DOHH2 (cell line): ENCODE data around the gene PTCRA.
"Not testable (repeated sequence)": the region's sequence is repeated elsewhere in the genome, so short reads cannot be mapped to it uniquely, and the experiment has no call there.

ENCODE experiments used
- H3F3A ChIP-seq: fragments of 200-600 bp; sonication (generic), shearing (Covaris generic); 2 replicates; pipeline ENCODE4 v1.6.0; 2016; ENCODE audit warnings: antibody characterized with exemption, mild to moderate bottlenecking; ENCODE audit not compliant: control insufficient read depth, insufficient read depth
- H3K27ac ChIP-seq: fragments of 200-600 bp; sonication (generic); 2 replicates; pipeline ENCODE4 v1.5.1; 2014; ENCODE audit warnings: low read depth, mild to moderate bottlenecking, low read length, moderate library complexity
- H3K27me3 ChIP-seq: fragments of 200-600 bp; sonication (generic); 2 replicates; pipeline ENCODE4 v1.6.1; 2014; ENCODE audit warnings: mild to moderate bottlenecking, low read length, mixed read lengths; ENCODE audit not compliant: control insufficient read depth
- H3K36me3 ChIP-seq: fragments of 200-600 bp; sonication (generic); 2 replicates; pipeline ENCODE4 v1.6.1; 2014; ENCODE audit warnings: mild to moderate bottlenecking, low read length, moderate library complexity, mixed read lengths; ENCODE audit not compliant: control insufficient read depth
- H3K4me1 ChIP-seq: fragments of 200-600 bp; sonication (generic); 2 replicates; pipeline ENCODE4 v1.6.1; 2014; ENCODE audit warnings: mild to moderate bottlenecking, low read length, mixed read lengths; ENCODE audit not compliant: control insufficient read depth
- H3K4me2 ChIP-seq: fragments of 200-600 bp; sonication (generic); 2 replicates; pipeline ENCODE4 v1.6.0; 2014; ENCODE audit warnings: mild to moderate bottlenecking, low read length, moderate library complexity
- H3K4me3 ChIP-seq: fragments of 200-600 bp; sonication (generic); 2 replicates; pipeline ENCODE4 v1.5.1; 2014; ENCODE audit warnings: mild to moderate bottlenecking, low read length, mixed read lengths
- H3K79me2 ChIP-seq: fragments of 200-600 bp; sonication (generic); 2 replicates; pipeline ENCODE4 v1.6.1; 2014; ENCODE audit warnings: mild to moderate bottlenecking, low read length, mixed read lengths; ENCODE audit not compliant: control insufficient read depth
- H3K9me2 ChIP-seq: fragments of 200-600 bp; sonication (generic); replicated peaks from 2 replicates; pipeline ENCODE4 v1.6.1; 2014; ENCODE audit warnings: mild to moderate bottlenecking, low read length, mixed read lengths; ENCODE audit not compliant: control insufficient read depth
- H3K9me3 ChIP-seq: fragments of 200-600 bp; sonication (generic); 2 replicates; pipeline ENCODE4 v1.6.1; 2014; ENCODE audit warnings: antibody characterized with exemption, low read length, mixed read lengths; ENCODE audit not compliant: control insufficient read depth, insufficient read depth
- H4K20me1 ChIP-seq: fragments of 200-600 bp; sonication (generic); 2 replicates; pipeline ENCODE4 v1.6.0; 2014; ENCODE audit warnings: low read depth, mild to moderate bottlenecking, antibody characterized with exemption, low read length, moderate library complexity; ENCODE audit not compliant: control insufficient read depth, insufficient read depth
- CTCF ChIP-seq: fragments of 200-600 bp; sonication (generic); IDR thresholded peaks from one replicate; pipeline ENCODE4 v1.5.1; 2014; ENCODE audit warnings: antibody characterized with exemption, mild to moderate bottlenecking, low read depth, low read length; ENCODE audit not compliant: poor library complexity, severe bottlenecking
- EZH2phosphoT487 ChIP-seq: fragments of 200-600 bp; sonication (generic); IDR thresholded peaks from 2 replicates; pipeline ENCODE4 v1.6.1; 2017; ENCODE audit warnings: borderline replicate concordance, mild to moderate bottlenecking, antibody characterized with exemption, low read length, moderate library complexity, mixed read lengths

The PTCRA gene

GRCh38 chr6:42901538-42901957, 14.3 kb upstream of the PTCRA start:
- Histone ChIP-seq H4K20me1 (no peaks in the 10 kb centered on the region), H3K4me1 (peaks cover 15% of the 10 kb centered on the region), H3K9me3 (no peaks in the 10 kb centered on the region), H3K4me2 (peak overlapping the region; percentile 33), H3K79me2 (no peaks in the 10 kb centered on the region), H3K27me3 (peaks cover 5% of the 10 kb centered on the region; the same call in 1 of the 2 replicates), H3K4me3 (no peak overlapping the region), H3K27ac (no peak overlapping the region), H3K9me2 (no peaks in the 10 kb centered on the region), H3K36me3 (no peaks in the 10 kb centered on the region), H3F3A (no peaks in the 10 kb centered on the region)
- TF ChIP-seq CTCF (peak; percentile 84), EZH2phosphoT487 (no peak)

- H3K27ac ChIP-seq, H4K20me1 ChIP-seq, H3F3A ChIP-seq, H3K9me2 ChIP-seq, H3K36me3 ChIP-seq, H3K4me3 ChIP-seq, H3K4me2 ChIP-seq, H3K9me3 ChIP-seq, H3K79me2 ChIP-seq, H3K27me3 ChIP-seq: not testable (repeated sequence)
- peaks cover 15% of the 10 kb centered on the region for H3K4me1 ChIP-seq
Observed at GRCh38 chr6:42902429-42903263, 13.2 kb upstream of the PTCRA start.

GRCh38 chr6:42904467-42904866, 11.4 kb upstream of the PTCRA start:
- H3K4me2 ChIP-seq, result no peak overlapping the region
- H3K4me3 ChIP-seq, result no peak overlapping the region
- H3K27ac ChIP-seq, result no peak overlapping the region
- no peaks in the 10 kb centered on the region for H3K79me2 ChIP-seq
- no peaks in the 10 kb centered on the region for H3K9me2 ChIP-seq
- peaks cover 12% of the 10 kb centered on the region for H3K4me1 ChIP-seq
- H3K9me3 ChIP-seq, result no peaks in the 10 kb centered on the region
- peaks cover 5% of the 10 kb centered on the region; the same call in 1 of the 2 replicates for H3K27me3 ChIP-seq
- no peak for TF ChIP-seq CTCF
- no peak for TF ChIP-seq EZH2phosphoT487
- H4K20me1 ChIP-seq, result no peaks in the 10 kb centered on the region
- no peaks in the 10 kb centered on the region for H3F3A ChIP-seq
- no peaks in the 10 kb centered on the region for H3K36me3 ChIP-seq

GRCh38 chr6:42907336-42907735, 8.5 kb upstream of the PTCRA start:
- no peak overlapping the region for H3K4me2 ChIP-seq
- H3K4me3 ChIP-seq, result no peak overlapping the region
- no peaks in the 10 kb centered on the region for H3K27me3 ChIP-seq
- no peaks in the 10 kb centered on the region for H3K79me2 ChIP-seq
- no peaks in the 10 kb centered on the region for H3K9me3 ChIP-seq
- no peaks in the 10 kb centered on the region for H3F3A ChIP-seq
- no peak overlapping the region for H3K27ac ChIP-seq
- peaks cover 5% of the 10 kb centered on the region; the same call in 1 of the 2 replicates for H3K4me1 ChIP-seq
- TF ChIP-seq CTCF, result no peak
- no peak for TF ChIP-seq EZH2phosphoT487
- no peaks in the 10 kb centered on the region for H3K9me2 ChIP-seq
- H4K20me1 ChIP-seq, result no peaks in the 10 kb centered on the region
- no peaks in the 10 kb centered on the region for H3K36me3 ChIP-seq
